ENCODE data around the gene ERICH4.
"Not testable (repeated sequence)": the region's sequence is repeated elsewhere in the genome, so short reads cannot be mapped to it uniquely, and the experiment has no call there.

The ERICH4 gene

DNA sequence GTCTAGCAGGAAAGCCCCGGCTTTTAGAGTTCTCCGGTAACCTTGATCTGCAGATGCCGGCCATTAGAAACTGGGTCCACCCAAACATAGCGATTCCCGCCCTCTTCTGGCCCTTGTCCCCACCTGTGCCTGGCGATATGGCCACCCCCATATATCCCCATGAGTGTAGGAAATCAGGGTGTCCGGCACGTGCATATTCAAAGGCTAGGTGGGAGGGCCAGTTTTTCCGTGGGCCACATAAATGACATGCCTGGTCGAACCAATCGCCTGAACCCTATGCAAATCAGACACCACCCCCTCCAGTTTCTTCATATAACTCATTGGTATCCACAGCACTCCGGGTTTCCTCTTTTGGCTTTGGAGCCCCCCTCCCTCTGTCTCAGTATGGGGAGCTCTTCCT lies 37.4 kb downstream of the ERICH4 start:
- no peak for DNase-seq

DNA sequence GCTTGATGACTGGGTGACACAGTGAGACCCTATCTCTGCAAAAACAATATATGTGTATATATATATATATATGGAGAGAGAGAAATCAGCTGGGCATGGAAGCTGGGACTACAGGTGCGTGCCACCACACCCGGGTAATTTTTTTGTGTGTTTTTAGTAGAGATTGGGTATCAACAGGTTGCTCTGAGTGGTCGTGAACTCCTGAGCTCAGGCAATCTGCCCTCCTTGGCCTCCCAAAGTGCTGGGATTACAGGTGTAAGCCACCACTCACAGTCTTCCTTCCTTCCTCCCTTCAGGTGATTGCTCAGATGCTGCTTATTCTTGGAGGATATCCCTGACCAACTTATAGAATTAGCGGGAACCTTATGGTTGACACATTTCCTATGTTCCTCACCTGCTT lies 41.9 kb downstream of the ERICH4 start:
- DNase-seq: no peak

DNA sequence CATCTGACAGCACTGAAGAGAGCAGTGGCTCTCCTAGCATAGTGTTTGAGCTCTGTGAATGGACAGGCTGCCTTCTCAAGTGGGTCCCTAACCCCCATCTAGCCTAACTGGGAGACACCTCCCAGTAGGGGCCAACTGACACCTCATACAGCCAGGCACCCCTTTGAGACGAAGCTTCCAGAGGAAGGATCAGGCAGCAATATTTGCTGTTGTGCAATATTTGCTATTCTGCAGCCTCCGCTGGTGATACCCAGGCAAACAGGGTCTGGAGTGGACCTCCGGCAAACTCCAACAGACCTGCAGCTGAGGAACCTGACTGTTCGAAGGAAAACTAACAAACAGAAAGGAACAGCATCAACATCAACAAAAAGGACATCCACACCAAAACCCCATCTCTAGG lies 44.0 kb downstream of the ERICH4 start:
- DNase-seq: not testable (repeated sequence)

DNA sequence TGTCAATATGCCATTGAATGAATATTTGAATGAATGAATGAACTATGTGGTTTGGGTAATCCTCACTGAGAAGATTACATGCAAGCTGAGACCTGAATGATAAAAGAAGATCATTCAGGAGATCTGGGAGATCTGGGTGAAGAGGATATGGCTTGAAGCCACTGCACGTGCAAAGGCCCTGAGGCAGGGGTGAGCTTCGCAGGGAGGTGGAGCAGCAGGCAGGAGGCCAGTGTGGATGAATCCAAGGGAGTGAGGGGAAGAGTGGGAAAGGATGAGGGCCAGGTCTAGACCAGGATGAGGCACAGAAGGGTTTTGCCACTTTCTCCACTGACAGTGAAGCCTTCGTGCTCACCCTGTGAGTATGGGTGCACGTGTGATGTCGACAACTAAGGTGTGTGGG lies 49.9 kb downstream of the ERICH4 start:
- no peak for DNase-seq

Measured in NCI-H226 (cell line).